HEK293 (cell line): ENCODE data around the gene DEFB131A.
"Not testable (repeated sequence)": the region's sequence is repeated elsewhere in the genome, so short reads cannot be mapped to it uniquely, and the experiment has no call there.

Experiments
- CTCF ChIP-seq: fragments of 450-650 bp; formaldehyde crosslinking; IDR thresholded peaks from 2 replicates; pipeline ENCODE4 v1.5.1; 2016; ENCODE audit warnings: missing biosample characterization, missing genetic modification characterization
- ZBTB49 ChIP-seq: fragments of 450-650 bp; formaldehyde crosslinking; IDR thresholded peaks from 2 replicates; pipeline ENCODE4 v1.5.1; 2016; ENCODE audit warnings: missing biosample characterization, missing genetic modification characterization, low read depth
- ZNF221 ChIP-seq: fragments of 450-650 bp; formaldehyde crosslinking; IDR thresholded peaks from 2 replicates; pipeline ENCODE4 v1.5.1; 2017; ENCODE audit warnings: missing biosample characterization, missing genetic modification characterization, borderline replicate concordance

GRCh38 chr4:9433320-9433719, 10.9 kb upstream of the DEFB131A start:
- not testable (repeated sequence) for TF ChIP-seq CTCF; ZNF221 (tag by site-specific recombination); ZBTB49 (tag by site-specific recombination)
